IMR-90 (cell line): ENCODE measurements around the gene MINK1. TPM values are rescaled to one million over a fixed set of nuclear protein-coding genes. Genes with fewer than 3 reads are reported as not detected.
"Not testable (repeated sequence)": the region's sequence is repeated elsewhere in the genome, so short reads cannot be mapped to it uniquely, and the experiment has no call there.

ENCODE experiments used
- ATAC-seq: fragments of 200-7000 bp; cut with Tn5 transposase; 2 replicates; pipeline ENCODE4 v1.9.1; 2020; ENCODE audit warnings: low read depth, mild to moderate bottlenecking, moderate library complexity
- BruUV-seq: library from RNA; stranded (reverse); fragments of 400-500 nt; replicated peaks from 2 replicates; lab custom pipeline; 2021; lab: Mats Ljungman, UMichigan
- CTCF ChIA-PET: fragments of 300-600 bp; formaldehyde crosslinking; extraction: SDS; loops from one replicate; lab custom pipeline; 2021; ENCODE audit warnings: antibody characterized with exemption; lab: Yijun Ruan, JAX
- POLR2A ChIA-PET: fragments of 300-600 bp; sonication (Branson Sonifier 250); formaldehyde crosslinking; loops from one replicate; lab custom pipeline; 2022; ENCODE audit warnings: antibody characterized with exemption; ENCODE audit not compliant: unreplicated experiment; lab: Charles Lee
- DNase-seq: peaks from one replicate; pipeline ENCODE4 v3.0.0; 2013
- H2AFZ ChIP-seq: replicated peaks from 2 replicates; pipeline ENCODE3; 2013; ENCODE audit warnings: low read length, mild to moderate bottlenecking; ENCODE audit not compliant: poor library complexity
- H2AK5ac ChIP-seq: 2 replicates; pipeline ENCODE4 v1.6.1; 2013; ENCODE audit warnings: low read depth, low read length, inconsistent platforms
- H2AK9ac ChIP-seq: replicated peaks from 2 replicates; pipeline ENCODE3; 2013; ENCODE audit warnings: mild to moderate bottlenecking, low read depth, low read length, moderate library complexity; ENCODE audit not compliant: poor library complexity
- H2BK120ac ChIP-seq: 2 replicates; pipeline ENCODE4 v1.6.1; 2013; ENCODE audit warnings: low read depth, low read length, inconsistent platforms
- H2BK15ac ChIP-seq: 3 replicates; pipeline ENCODE4 v1.6.1; 2013; ENCODE audit warnings: low read depth, low read length, inconsistent platforms
- H2BK20ac ChIP-seq: 2 replicates; pipeline ENCODE4 v1.6.1; 2013; ENCODE audit warnings: low read depth, mild to moderate bottlenecking, inconsistent platforms, low read length, moderate library complexity
- H2BK5ac ChIP-seq: 2 replicates; pipeline ENCODE4 v1.6.1; 2013; ENCODE audit warnings: mild to moderate bottlenecking, low read depth, low read length, inconsistent platforms; ENCODE audit not compliant: poor library complexity, severe bottlenecking
- H3K14ac ChIP-seq: replicated peaks from 2 replicates; pipeline ENCODE4 v1.6.1; 2013; ENCODE audit warnings: low read depth, low read length, inconsistent platforms
- H3K18ac ChIP-seq: 2 replicates; pipeline ENCODE4 v1.6.1; 2013; ENCODE audit warnings: low read depth, low read length, control low read depth
- H3K23ac ChIP-seq: 2 replicates; pipeline ENCODE4 v1.6.1; 2013; ENCODE audit warnings: low read depth, low read length, inconsistent platforms
- H3K27ac ChIP-seq: 2 replicates; pipeline ENCODE4 v1.5.1; 2013; ENCODE audit warnings: mild to moderate bottlenecking, control low read depth, low read length; ENCODE audit not compliant: insufficient read depth
- H3K27me3 ChIP-seq: 2 replicates; pipeline ENCODE4 v1.6.1; 2013; ENCODE audit warnings: low read length; ENCODE audit not compliant: control insufficient read depth, insufficient read depth
- H3K36me3 ChIP-seq: 2 replicates; pipeline ENCODE4 v1.6.1; 2013; ENCODE audit warnings: low read length, mixed read lengths; ENCODE audit not compliant: control insufficient read depth, insufficient read depth
- H3K4ac ChIP-seq: 2 replicates; pipeline ENCODE4 v1.6.1; 2013; ENCODE audit warnings: low read depth, low read length, inconsistent platforms
- H3K4me1 ChIP-seq: 2 replicates; pipeline ENCODE4 v1.6.1; 2013; ENCODE audit warnings: low read length, mixed read lengths; ENCODE audit not compliant: control insufficient read depth, insufficient read depth
- H3K4me2 ChIP-seq: 2 replicates; pipeline ENCODE4 v1.6.1; 2013; ENCODE audit warnings: low read depth, mild to moderate bottlenecking, control low read depth, low read length, moderate library complexity
- H3K4me3 ChIP-seq: 2 replicates; pipeline ENCODE4 v1.5.1; 2013; ENCODE audit warnings: low read depth, mild to moderate bottlenecking, control low read depth, low read length, moderate library complexity; ENCODE audit not compliant: insufficient read depth
- H3K56ac ChIP-seq: 2 replicates; pipeline ENCODE4 v1.6.1; 2013; ENCODE audit warnings: low read length, inconsistent platforms; ENCODE audit not compliant: insufficient read depth; ENCODE audit errors: extremely low read depth
- H3K79me1 ChIP-seq, 2 experiments: 2 replicates each; pipeline ENCODE4 v1.6.1; 2013; ENCODE audit warnings: low read length in 2 of 2, inconsistent platforms in 1 of 2, low read depth in 1 of 2
- H3K9ac ChIP-seq: 2 replicates; pipeline ENCODE4 v1.6.1; 2013; ENCODE audit warnings: low read depth, low read length, control low read depth
- H3K9me1 ChIP-seq: 2 replicates; pipeline ENCODE4 v1.6.1; 2013; ENCODE audit warnings: low read length, inconsistent platforms; ENCODE audit not compliant: insufficient read depth
- H3K9me3 ChIP-seq: 2 replicates; pipeline ENCODE4 v1.6.1; 2013; ENCODE audit warnings: low read length; ENCODE audit not compliant: control insufficient read depth, insufficient read depth
- H4K20me1 ChIP-seq: 2 replicates; pipeline ENCODE4 v1.6.1; 2013; ENCODE audit warnings: low read length, inconsistent platforms; ENCODE audit not compliant: insufficient read depth
- H4K5ac ChIP-seq: 2 replicates; pipeline ENCODE4 v1.6.1; 2013; ENCODE audit warnings: mild to moderate bottlenecking, low read depth, low read length, control low read depth
- H4K8ac ChIP-seq, 2 experiments: 2 replicates each; pipeline ENCODE4 v1.6.1; 2013; ENCODE audit warnings: low read depth in 2 of 2, low read length in 2 of 2, control low read depth in 1 of 2, inconsistent platforms in 1 of 2
- H4K91ac ChIP-seq: 2 replicates; pipeline ENCODE4 v1.6.1; 2013; ENCODE audit warnings: low read depth, low read length, inconsistent platforms; ENCODE audit not compliant: insufficient read depth
- WGBS, 2 experiments: methylation state at CpG; one replicate each; pipeline versions ENCODE4 v1.1.5 to v1.1.7; 2013; ENCODE audit warnings: missing lambda C conversion rate in 2 of 2; ENCODE audit not compliant: insufficient read length in 1 of 2; ENCODE audit errors: extremely low coverage in 2 of 2; 5-methylcytosine and 5-hydroxymethylcytosine counted together
- dilution Hi-C: fragments of 300-500 bp; cut with HindIII; formaldehyde crosslinking; loops from one replicate; pipeline ENCODE4 v1.14.3; 2018; ENCODE audit warnings: low sequenced_read_pairs; ENCODE audit not compliant: unreplicated experiment
- in situ Hi-C: fragments of 300-500 bp; cut with MboI; formaldehyde crosslinking; loops from 3 replicates; pipeline ENCODE4 v1.14.3; 2019; ENCODE audit warnings: low sequenced_read_pairs, inconsistent platforms, mixed read lengths
- intact Hi-C: fragments of 100-400 bp; cut with micrococcal nuclease; formaldehyde crosslinking; loops from 2 replicates; pipeline ENCODE4 v1.10.0; 2022
- polyA plus RNA-seq, 3 experiments: library from polyadenylated mRNA; depleted of rRNA; stranded (reverse); fragments of >200 nt; gene quantifications; 2 replicates each; pipeline ENCODE4 v1.2.3, GENCODE V29; 2012; ENCODE audit warnings: low replicate concordance in 1 of 3
- total RNA-seq: library from RNA; depleted of rRNA; stranded (reverse); fragments of >200 nt; gene quantifications from 2 replicates; pipeline ENCODE4 v1.2.3, GENCODE V29; 2012

MINK1 gene
- total and polyA plus RNA-seq, 2 of the 4 experiments (the other 2 are of a cell fraction): 12.2 to 40.9 TPM

- H3K14ac ChIP-seq, H2BK20ac ChIP-seq, H3K4me2 ChIP-seq, H3K23ac ChIP-seq, H3K9ac ChIP-seq, H3K27ac ChIP-seq, in situ Hi-C loops, H2AK5ac ChIP-seq, H4K91ac ChIP-seq, H3K9me1 ChIP-seq, H3K79me1 ChIP-seq, H4K8ac ChIP-seq, H2AK9ac ChIP-seq, H3K36me3 ChIP-seq, H2AFZ ChIP-seq, CTCF ChIA-PET, BruUV-seq, H3K56ac ChIP-seq, intact Hi-C loops, POLR2A ChIA-PET, H3K4me3 ChIP-seq, H4K20me1 ChIP-seq, H3K18ac ChIP-seq, H4K5ac ChIP-seq, H2BK120ac ChIP-seq, H2BK15ac ChIP-seq, H3K4ac ChIP-seq, H2BK5ac ChIP-seq, H3K9me3 ChIP-seq, DNase-seq, dilution Hi-C loops, ATAC-seq, H3K4me1 ChIP-seq, H3K27me3 ChIP-seq: not testable (repeated sequence)
- 72% methylated on average over 5 of the region's 24 CpGs; no CpG with 5 or more reads in 1 of the 2 experiments for WGBS, 2 experiments
Measured at GRCh38 chr17:4926577-4927335, 93.6 kb downstream of the MINK1 start.
